Right cardiac atrium (tissue), 5 donors: ENCODE data around the gene SLAMF9. TPM values are rescaled to one million over a fixed set of nuclear protein-coding genes. Genes with fewer than 3 reads are reported as not detected.

ENCODE experiments used
- ATAC-seq, 2 donors: fragments of 200-7000 bp; cut with Tn5 transposase; one replicate each; pipeline versions ENCODE4 v1.8.0 to v1.9.1; 2020; ENCODE audit warnings: moderate library complexity in 2 of 2, mild to moderate bottlenecking in 1 of 2
- DNase-seq, 3 donors: peaks; one replicate each; pipeline ENCODE4 v3.0.0-alpha.2; 2020
- H3K27ac ChIP-seq: one replicate; pipeline ENCODE4 v1.5.1; 2013; ENCODE audit warnings: mild to moderate bottlenecking, low read length, control low read depth, moderate library complexity
- H3K27me3 ChIP-seq: one replicate; pipeline ENCODE4 v1.6.1; 2013; ENCODE audit not compliant: control insufficient read depth, insufficient read depth
- H3K4me1 ChIP-seq: one replicate; pipeline ENCODE4 v1.6.1; 2013; ENCODE audit warnings: low read length; ENCODE audit not compliant: control insufficient read depth, insufficient read depth
- H3K4me3 ChIP-seq: one replicate; pipeline ENCODE4 v1.5.1; 2013; ENCODE audit warnings: low read length, control low read depth
- H3K9me3 ChIP-seq: one replicate; pipeline ENCODE4 v1.6.1; 2013; ENCODE audit warnings: low read length; ENCODE audit not compliant: control insufficient read depth
- WGBS: extraction: QIAGEN DNeasy Blood & Tissue Kit; methylation state at CpG from one replicate; pipeline ENCODE4 v1.1.7; 2013; 5-methylcytosine and 5-hydroxymethylcytosine counted together
- intact Hi-C, 4 donors: fragments of 100-400 bp; cut with DNase I; formaldehyde crosslinking; loops; one replicate each; pipeline versions ENCODE4 v1.11.0 to v1.14.0; 2022 to 2023
- polyA plus RNA-seq: library from polyadenylated mRNA; stranded (reverse); fragments of 200-250 nt; gene quantifications from one replicate; pipeline ENCODE4 v1.2.3, GENCODE V29; 2013
- total RNA-seq, 4 donors: library from RNA; stranded (reverse); fragmentation: NEBNext Ultra II Directional; extraction: Animal tissue kit (Norgen Biotek cat#: 25700); gene quantifications; one replicate each; pipeline ENCODE4 v1.2.1, GENCODE V29; 2021
- donor health status: healthy with polysubstance abuse.
- donor health status: DM: no; HTN: yes; CAD: no.
- donor health status: DM: no; HTN: no; CAD: no.
- donor health status: DM: no; HTN: yes; CAD: no; lungs with severe emphysema.
- donor health status: DM: yes; HTN: yes; CAD: no.

Gene SLAMF9
- total and polyA plus RNA-seq, 5 donors: not detected

- DNase-seq: no peak
- no peak for ATAC-seq
- H3K9me3 ChIP-seq: no peaks in the 10 kb centered on the region
- H3K27ac ChIP-seq: no peak overlapping the region
- no peaks in the 10 kb centered on the region for H3K27me3 ChIP-seq
- 83% methylated on average over 6 of the region's 6 CpGs for WGBS
- no peak overlapping the region for H3K4me3 ChIP-seq
- intact Hi-C loops: no loop called here
- no peaks in the 10 kb centered on the region for H3K4me1 ChIP-seq
Measured at GRCh38 chr1:159977364-159978106, 23.5 kb upstream of the SLAMF9 start.

- no peak for ATAC-seq
- Histone ChIP-seq H3K4me3 (no peak overlapping the region), H3K27ac (no peak overlapping the region), H3K9me3 (no peaks in the 10 kb centered on the region), H3K4me1 (peaks cover 6% of the 10 kb centered on the region), H3K27me3 (no peaks in the 10 kb centered on the region)
- intact Hi-C loops: no loop called here
- WGBS: 89% methylated on average over 7 of the region's 7 CpGs
- no peak for DNase-seq
Measured at GRCh38 chr1:159974350-159974965, 20.4 kb upstream of the SLAMF9 start.

- H3K4me1 ChIP-seq: peaks cover 6% of the 10 kb centered on the region
- H3K9me3 ChIP-seq: no peaks in the 10 kb centered on the region
- 76% methylated on average over 6 of the region's 6 CpGs for WGBS
- no peaks in the 10 kb centered on the region for H3K27me3 ChIP-seq
- H3K4me3 ChIP-seq: no peak overlapping the region
- DNase-seq (no peak), ATAC-seq (no peak)
- H3K27ac ChIP-seq: no peak overlapping the region
- intact Hi-C loops: no loop called here
Measured at GRCh38 chr1:159973350-159973940, 19.4 kb upstream of the SLAMF9 start.

- no peaks in the 10 kb centered on the region for H3K9me3 ChIP-seq
- 85% methylated on average over 8 of the region's 8 CpGs for WGBS
- no peaks in the 10 kb centered on the region for H3K27me3 ChIP-seq
- no peak overlapping the region for H3K27ac ChIP-seq
- H3K4me3 ChIP-seq: no peak overlapping the region
- DNase-seq (no peak), ATAC-seq (peak in 1 of 2 donors; percentile 16)
- intact Hi-C loops: no loop called here
- H3K4me1 ChIP-seq: peaks cover 6% of the 10 kb centered on the region
Measured at GRCh38 chr1:159972443-159973205, 18.6 kb upstream of the SLAMF9 start.

- H3K9me3 ChIP-seq: no peaks in the 10 kb centered on the region
- H3K27ac ChIP-seq: peak overlapping the region; percentile 31
- H3K4me3 ChIP-seq: no peak overlapping the region
- peaks cover 6% of the 10 kb centered on the region for H3K4me1 ChIP-seq
- no peaks in the 10 kb centered on the region for H3K27me3 ChIP-seq
- peak in 2 of 3 donors; percentile 33 to 61 for DNase-seq
- 33% methylated on average over 9 of the region's 9 CpGs for WGBS
- intact Hi-C loops: no loop called here
- peak; percentile 73 to 76 for ATAC-seq
Measured at GRCh38 chr1:159970932-159971342, 16.9 kb upstream of the SLAMF9 start.

- no peak overlapping the region for H3K27ac ChIP-seq
- intact Hi-C loops: no loop called here
- DNase-seq (no peak), ATAC-seq (no peak)
- no peak overlapping the region for H3K4me3 ChIP-seq
- whole genome bisulfite sequencing: 94% methylated on average over 3 of the region's 3 CpGs
- H3K4me1 ChIP-seq: peaks cover 6% of the 10 kb centered on the region
- H3K9me3 ChIP-seq: no peaks in the 10 kb centered on the region
- no peaks in the 10 kb centered on the region for H3K27me3 ChIP-seq
Measured at GRCh38 chr1:159968901-159969300, 14.9 kb upstream of the SLAMF9 start.

- WGBS: 83% methylated on average over 2 of the region's 2 CpGs
Measured at GRCh38 chr1:159965263-159965662, 11.2 kb upstream of the SLAMF9 start.

GRCh38 chr1:159964144-159964543, 10.1 kb upstream of the SLAMF9 start:
- Histone ChIP-seq H3K9me3 (no peaks in the 10 kb centered on the region), H3K27ac (no peak overlapping the region), H3K4me3 (no peak overlapping the region), H3K27me3 (no peaks in the 10 kb centered on the region), H3K4me1 (no peaks in the 10 kb centered on the region)
- ATAC-seq: no peak
- no peak for DNase-seq
- intact Hi-C loops: no loop called here
- WGBS: 68% methylated on average over 3 of the region's 3 CpGs

More at GRCh38 chr1:159965263-159965662, 11.2 kb upstream of the SLAMF9 start:
- DNase-seq: no peak
- Histone ChIP-seq H3K4me3 (no peak overlapping the region), H3K27ac (no peak overlapping the region), H3K4me1 (no peaks in the 10 kb centered on the region), H3K9me3 (no peaks in the 10 kb centered on the region), H3K27me3 (no peaks in the 10 kb centered on the region)
- ATAC-seq: no peak
- intact Hi-C loops: no loop called here

- H3K27me3 ChIP-seq: no peaks in the 10 kb centered on the region
- intact Hi-C loops: no loop called here
- no peak overlapping the region for H3K27ac ChIP-seq
- DNase-seq (no peak), ATAC-seq (no peak)
- WGBS: 92% methylated on average over 11 of the region's 11 CpGs
- no peaks in the 10 kb centered on the region for H3K9me3 ChIP-seq
- H3K4me1 ChIP-seq: no peaks in the 10 kb centered on the region
- no peak overlapping the region for H3K4me3 ChIP-seq
Measured at GRCh38 chr1:159962176-159962575, 8.1 kb upstream of the SLAMF9 start.

- no peak overlapping the region for H3K27ac ChIP-seq
- intact Hi-C loops: no loop called here
Measured at GRCh38 chr1:159961636-159962035, 7.6 kb upstream of the SLAMF9 start.

More at GRCh38 chr1:159961636-159962035, 7.6 kb upstream of the SLAMF9 start:
- ATAC-seq (no peak), DNase-seq (no peak)
- Histone ChIP-seq H3K4me1 (no peaks in the 10 kb centered on the region), H3K4me3 (no peak overlapping the region), H3K9me3 (no peaks in the 10 kb centered on the region), H3K27me3 (no peaks in the 10 kb centered on the region)
- 90% methylated on average over 15 of the region's 15 CpGs for WGBS
